Measurements from ENCODE around the gene RBM38. TPM values are rescaled to one million over a fixed set of nuclear protein-coding genes. Genes with fewer than 3 reads are reported as not detected.

Gene RBM38
- total RNA-seq, 6 donors from 2014 or later = 14.7 to 27.5 (median 22.3) TPM

DNA sequence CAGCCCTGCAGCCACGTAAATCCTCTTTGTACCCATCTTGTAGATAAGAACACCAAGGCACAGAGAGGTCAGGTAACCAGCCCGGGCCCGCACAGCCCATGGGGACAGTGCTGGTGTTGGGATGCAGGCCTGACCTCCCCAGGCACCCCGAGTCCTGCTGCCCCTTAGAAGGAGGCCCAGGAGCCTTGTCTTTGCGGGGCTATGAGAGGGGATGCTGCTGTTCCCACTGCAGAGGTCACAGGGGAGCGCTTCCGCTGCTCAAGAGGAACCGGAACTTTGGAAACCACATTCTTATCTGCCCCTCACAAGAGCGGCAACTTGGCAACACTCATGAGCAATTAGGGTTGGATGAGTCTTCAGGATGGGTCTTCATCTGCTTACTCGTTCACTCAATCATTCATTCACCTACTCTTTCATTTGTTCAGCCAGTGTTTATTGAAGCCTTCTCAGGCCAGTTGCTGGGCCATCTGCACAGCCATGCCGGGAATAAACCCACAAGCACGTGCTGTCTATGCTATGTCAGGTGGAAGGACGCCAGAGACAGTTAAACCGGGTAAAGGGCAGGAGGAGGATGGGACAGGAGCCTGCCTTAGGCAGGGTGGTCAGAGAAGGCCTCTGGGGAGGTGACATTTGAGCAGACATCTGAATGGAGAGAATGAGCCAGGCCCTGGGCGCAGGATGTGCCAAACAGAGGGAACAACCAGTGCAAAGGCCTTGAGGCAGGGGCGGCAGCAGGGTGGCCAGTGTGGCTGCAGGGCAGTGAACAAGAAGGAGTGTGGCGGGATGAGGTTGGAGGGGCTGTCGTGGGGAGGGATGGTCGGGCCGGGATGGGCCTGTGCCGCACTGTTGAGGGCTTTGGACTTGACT lies 60.8 kb downstream of the RBM38 start:
- peaks cover 9 to 25% (median 19%) of the 10 kb centered on the region in 4 donors for H3K4me1 ChIP-seq
- no peak overlapping the region for H3K4me3 ChIP-seq
- TF ChIP-seq, protein P1, sequence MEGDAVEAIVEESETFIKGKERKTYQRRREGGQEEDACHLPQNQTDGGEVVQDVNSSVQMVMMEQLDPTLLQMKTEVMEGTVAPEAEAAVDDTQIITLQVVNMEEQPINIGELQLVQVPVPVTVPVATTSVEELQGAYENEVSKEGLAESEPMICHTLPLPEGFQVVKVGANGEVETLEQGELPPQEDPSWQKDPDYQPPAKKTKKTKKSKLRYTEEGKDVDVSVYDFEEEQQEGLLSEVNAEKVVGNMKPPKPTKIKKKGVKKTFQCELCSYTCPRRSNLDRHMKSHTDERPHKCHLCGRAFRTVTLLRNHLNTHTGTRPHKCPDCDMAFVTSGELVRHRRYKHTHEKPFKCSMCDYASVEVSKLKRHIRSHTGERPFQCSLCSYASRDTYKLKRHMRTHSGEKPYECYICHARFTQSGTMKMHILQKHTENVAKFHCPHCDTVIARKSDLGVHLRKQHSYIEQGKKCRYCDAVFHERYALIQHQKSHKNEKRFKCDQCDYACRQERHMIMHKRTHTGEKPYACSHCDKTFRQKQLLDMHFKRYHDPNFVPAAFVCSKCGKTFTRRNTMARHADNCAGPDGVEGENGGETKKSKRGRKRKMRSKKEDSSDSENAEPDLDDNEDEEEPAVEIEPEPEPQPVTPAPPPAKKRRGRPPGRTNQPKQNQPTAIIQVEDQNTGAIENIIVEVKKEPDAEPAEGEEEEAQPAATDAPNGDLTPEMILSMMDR (IDR thresholded peaks at IDR 0.05) = no peak
- TF ChIP-seq POLR2A (IDR thresholded peaks at IDR 0.05) = no peak
- no peak for TF ChIP-seq EP300 (IDR thresholded peaks at IDR 0.05)
- TF ChIP-seq POLR2AphosphoS5 (IDR thresholded peaks at IDR 0.05) = no peak
- no peaks in the 10 kb centered on the region for H3K9me3 ChIP-seq
- DNase-seq (no peak), ATAC-seq (ENCODE audit: low FRiP score in 2 of 2) (no peak)
- WGBS, 2 donors = 77 to 82% methylated on average over 14 to 21 of the region's 21 CpGs
- H3K27ac ChIP-seq = peak overlapping the region in 3 of 4 donors; percentile 37 to 73 (median 71)
- H3K36me3 ChIP-seq = no peaks in the 10 kb centered on the region
- H3K27me3 ChIP-seq = no peaks in the 10 kb centered on the region

DNA sequence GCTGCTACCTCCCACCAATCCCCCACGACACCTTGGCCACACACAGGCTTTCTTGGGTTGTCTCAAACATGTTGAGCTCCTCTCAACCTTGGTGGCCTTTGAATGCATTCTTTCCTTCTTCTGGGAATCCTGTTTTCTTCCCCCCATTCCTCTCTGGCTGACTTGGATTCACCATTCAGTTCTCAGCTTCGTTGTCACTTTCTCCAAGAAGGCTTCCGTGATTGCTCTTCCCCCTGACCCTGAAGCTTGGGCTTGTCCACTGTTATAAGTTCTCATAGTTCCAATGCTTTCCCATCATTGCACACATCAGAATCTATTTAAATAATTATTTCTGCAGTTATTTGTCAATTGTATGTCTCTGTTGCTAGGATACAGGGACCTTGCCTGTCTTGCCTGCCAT lies 64.2 kb downstream of the RBM38 start:
- no peak overlapping the region for H3K27ac ChIP-seq
- H3K36me3 ChIP-seq = no peaks in the 10 kb centered on the region
- H3K4me1 ChIP-seq = peaks cover 6 to 27% (median 20%) of the 10 kb centered on the region in 4 donors
- TF ChIP-seq POLR2A (IDR thresholded peaks at IDR 0.05) = no peak
- TF ChIP-seq POLR2AphosphoS5 (IDR thresholded peaks at IDR 0.05) = no peak
- TF ChIP-seq EP300 (IDR thresholded peaks at IDR 0.05) = no peak
- TF ChIP-seq, protein P1 (IDR thresholded peaks at IDR 0.05) = no peak
- WGBS, 2 donors = 71 to 78% methylated on average over 3 of the region's 3 CpGs
- no peak overlapping the region for H3K4me3 ChIP-seq
- H3K27me3 ChIP-seq = no peaks in the 10 kb centered on the region
- ATAC-seq (ENCODE audit: low FRiP score in 2 of 2) (no peak), DNase-seq (no peak)
- no peaks in the 10 kb centered on the region for H3K9me3 ChIP-seq

DNA sequence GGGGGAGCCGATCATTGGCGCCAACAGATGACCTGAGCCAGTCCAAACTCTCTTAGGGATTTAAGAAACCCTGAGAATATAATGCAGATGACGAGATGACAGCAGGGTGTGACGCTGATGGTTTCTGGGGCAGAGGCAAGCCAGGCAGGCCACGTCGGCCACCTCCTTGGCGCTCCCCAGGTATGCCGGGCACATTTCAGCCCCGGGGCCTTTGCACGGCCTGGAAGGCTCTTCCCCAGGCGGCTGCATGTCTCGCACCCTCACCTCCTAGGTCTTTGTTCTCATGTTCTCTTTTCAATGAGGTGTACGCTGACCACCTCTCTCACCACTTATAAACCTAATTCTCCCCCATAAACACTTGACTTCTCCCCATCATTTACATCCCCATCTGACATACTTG lies 64.9 kb downstream of the RBM38 start:
- ATAC-seq (ENCODE audit: low FRiP score in 2 of 2) (no peak), DNase-seq (no peak)
- H3K9me3 ChIP-seq = no peaks in the 10 kb centered on the region
- H3K36me3 ChIP-seq = no peaks in the 10 kb centered on the region
- WGBS, 2 donors = 90 to 95% methylated on average over 11 to 13 of the region's 13 CpGs
- no peak overlapping the region for H3K27ac ChIP-seq
- peaks cover 0 to 20% (median 14%) of the 10 kb centered on the region in 4 donors for H3K4me1 ChIP-seq
- H3K27me3 ChIP-seq = no peaks in the 10 kb centered on the region
- no peak overlapping the region for H3K4me3 ChIP-seq
- TF ChIP-seq, protein P1 (IDR thresholded peaks at IDR 0.05) = no peak
- no peak for TF ChIP-seq EP300 (IDR thresholded peaks at IDR 0.05)
- TF ChIP-seq POLR2A (IDR thresholded peaks at IDR 0.05) = no peak
- TF ChIP-seq POLR2AphosphoS5 (IDR thresholded peaks at IDR 0.05) = no peak

DNA sequence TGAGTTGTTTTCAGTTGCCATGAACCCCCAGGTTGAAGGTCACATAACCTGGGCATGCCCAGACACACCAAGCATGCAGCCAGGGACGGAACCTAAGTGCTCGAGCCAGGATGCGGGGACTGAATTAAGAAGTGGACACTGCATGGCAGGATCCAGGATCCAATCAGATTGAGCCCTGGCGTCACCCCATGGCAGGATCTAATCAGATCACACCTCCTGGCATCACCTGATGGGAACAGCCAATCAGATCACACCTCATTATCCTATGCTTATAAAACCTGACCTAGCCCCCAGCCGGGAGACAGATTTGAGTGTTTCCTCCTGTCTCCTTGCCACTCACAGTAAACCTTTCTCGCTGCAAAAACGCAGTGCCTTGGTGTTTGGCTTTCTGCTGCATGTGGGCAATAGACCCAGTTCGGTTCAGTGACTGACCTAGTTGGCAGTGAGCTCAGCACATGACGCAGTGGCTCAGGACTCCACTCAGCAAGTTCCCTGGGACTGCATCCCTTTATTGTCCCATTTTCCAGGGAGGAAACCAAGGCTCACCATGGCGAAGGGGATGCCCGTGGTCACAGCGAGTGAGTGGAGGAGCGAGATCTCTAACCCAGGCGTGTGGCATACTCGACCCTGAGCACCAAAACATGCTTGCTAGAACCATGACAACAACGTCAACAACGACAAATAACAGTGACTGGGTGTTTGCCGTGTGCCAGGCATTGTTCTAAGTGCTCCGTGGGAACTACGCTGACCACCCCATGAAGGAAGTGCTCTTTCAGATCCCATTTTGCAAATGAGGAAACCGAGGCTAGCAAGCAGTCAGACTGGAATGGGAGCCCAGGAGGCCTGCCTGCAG lies 66.3 kb downstream of the RBM38 start:
- Histone ChIP-seq H3K4me3 (no peak overlapping the region), H3K27ac (no peak overlapping the region), H3K4me1 (peaks cover 0 to 12% (median 4%) of the 10 kb centered on the region in 4 donors), H3K36me3 (no peaks in the 10 kb centered on the region), H3K9me3 (no peaks in the 10 kb centered on the region), H3K27me3 (no peaks in the 10 kb centered on the region)
- TF ChIP-seq, protein P1 (IDR thresholded peaks at IDR 0.05) = no peak
- TF ChIP-seq POLR2AphosphoS5 (IDR thresholded peaks at IDR 0.05) = no peak
- no peak for ATAC-seq (ENCODE audit: low FRiP score in 2 of 2)
- no peak for DNase-seq
- 62 to 73% methylated on average over 19 to 21 of the region's 21 CpGs for WGBS, 2 donors
